WTC11 (cell line): ENCODE measurements around the gene VPS35L. TPM values are rescaled to one million over a fixed set of nuclear protein-coding genes. Genes with fewer than 3 reads are reported as not detected.

Source experiments
- ATAC-seq: fragments of 200-7000 bp; cut with Tn5 transposase; 2 replicates; pipeline ENCODE4 v1.10.0; 2021; ENCODE audit warnings: mild to moderate bottlenecking, moderate library complexity
- CTCF ChIA-PET: fragments of 300-600 bp; sonication (Branson Sonifier 250); formaldehyde crosslinking; loops from one replicate; lab custom pipeline; 2021; ENCODE audit warnings: antibody characterized with exemption; lab: Charles Lee
- POLR2A ChIA-PET: fragments of 350-600 bp; sonication (Branson Sonifier 250); formaldehyde crosslinking; loops from one replicate; lab custom pipeline; 2021; ENCODE audit warnings: antibody characterized with exemption; lab: Charles Lee
- DNase-seq: peaks from one replicate; pipeline ENCODE4 v3.0.0; 2021; ENCODE audit warnings: low spot score
- H3K27ac Mint-ChIP-seq: 2 replicates; pipeline ENCODE4 v1.8.0; 2021; ENCODE audit warnings: mixed read lengths
- H3K27me3 Mint-ChIP-seq: 2 replicates; pipeline ENCODE4 v1.8.0; 2021; ENCODE audit warnings: low read depth, mild to moderate bottlenecking, moderate library complexity, mixed read lengths
- H3K36me3 Mint-ChIP-seq: 2 replicates; pipeline ENCODE4 v1.8.0; 2021; ENCODE audit warnings: mixed read lengths
- H3K4me1 Mint-ChIP-seq: 2 replicates; pipeline ENCODE4 v1.8.0; 2022; ENCODE audit warnings: mixed read lengths
- H3K4me3 Mint-ChIP-seq: 2 replicates; pipeline ENCODE4 v1.8.0; 2021; ENCODE audit warnings: mild to moderate bottlenecking, moderate library complexity, mixed read lengths
- H3K9me3 Mint-ChIP-seq: 2 replicates; pipeline ENCODE4 v1.8.0; 2021; ENCODE audit warnings: mixed read lengths
- ARID4B ChIP-seq: sonication (generic); formaldehyde crosslinking; IDR thresholded peaks from 2 replicates; pipeline ENCODE4 v1.8.0; 2023; ENCODE audit warnings: missing genetic modification reagents, mild to moderate bottlenecking, borderline replicate concordance
- CBFB ChIP-seq: sonication (generic); formaldehyde crosslinking; IDR thresholded peaks from 2 replicates; pipeline ENCODE4 v1.8.1; 2022; ENCODE audit warnings: mild to moderate bottlenecking, low read depth, missing genetic modification reagents
- E2F1 ChIP-seq: sonication (generic); formaldehyde crosslinking; IDR thresholded peaks from 2 replicates; pipeline ENCODE4 v1.8.0; 2022; ENCODE audit warnings: mild to moderate bottlenecking, missing genetic modification reagents
- E2F5 ChIP-seq: sonication (generic); formaldehyde crosslinking; IDR thresholded peaks from 2 replicates; pipeline ENCODE4 v1.8.1; 2022; ENCODE audit warnings: mild to moderate bottlenecking, moderate library complexity, missing genetic modification reagents
- ERG ChIP-seq: fragments of 250-450 bp; sonication (Bioruptor Pico); IDR thresholded peaks from 2 replicates; pipeline ENCODE4 v1.8.0; 2021; ENCODE audit warnings: mild to moderate bottlenecking
- GRHL2 ChIP-seq: fragments of 250-450 bp; sonication (Bioruptor Pico); IDR thresholded peaks from 2 replicates; pipeline ENCODE4 v1.8.0; 2022; ENCODE audit warnings: mild to moderate bottlenecking, moderate library complexity; ENCODE audit not compliant: insufficient replicate concordance, severe bottlenecking
- HMGA2 ChIP-seq: fragments of 250-450 bp; sonication (Bioruptor Pico); IDR thresholded peaks from 2 replicates; pipeline ENCODE4 v1.4.0; 2021; ENCODE audit warnings: mild to moderate bottlenecking, moderate library complexity
- MAX ChIP-seq: sonication (generic); formaldehyde crosslinking; IDR thresholded peaks from 2 replicates; pipeline ENCODE4 v1.8.0; 2022; ENCODE audit warnings: mild to moderate bottlenecking, missing genetic modification reagents
- NR1H2 ChIP-seq: sonication (generic); formaldehyde crosslinking; IDR thresholded peaks from 2 replicates; pipeline ENCODE4 v1.9.0; 2021; ENCODE audit warnings: mild to moderate bottlenecking, moderate library complexity, missing genetic modification reagents
- NR3C1 ChIP-seq: sonication (generic); formaldehyde crosslinking; conservative IDR thresholded peaks from 2 replicates; pipeline ENCODE4 v1.8.1; 2023; ENCODE audit warnings: low read depth, mild to moderate bottlenecking, missing genetic modification reagents
- PREB ChIP-seq: sonication (generic); formaldehyde crosslinking; IDR thresholded peaks from 2 replicates; pipeline ENCODE4 v1.8.1; 2022; ENCODE audit warnings: mild to moderate bottlenecking, missing genetic modification reagents, moderate library complexity, borderline replicate concordance
- RORB ChIP-seq: fragments of 250-450 bp; sonication (Bioruptor Pico); IDR thresholded peaks from 2 replicates; pipeline ENCODE4 v1.9.0; 2021; ENCODE audit warnings: mild to moderate bottlenecking
- SMAD3 ChIP-seq: sonication (generic); formaldehyde crosslinking; IDR thresholded peaks from 2 replicates; pipeline ENCODE4 v1.8.0; 2022; ENCODE audit warnings: missing genetic modification reagents, mild to moderate bottlenecking, borderline replicate concordance
- SOX15 ChIP-seq: fragments of 250-450 bp; sonication (Bioruptor Pico); IDR thresholded peaks from 2 replicates; pipeline ENCODE4 v1.9.0; 2021; ENCODE audit warnings: mild to moderate bottlenecking
- USF2 ChIP-seq: sonication (generic); formaldehyde crosslinking; IDR thresholded peaks from 2 replicates; pipeline ENCODE4 v1.8.1; 2023; ENCODE audit warnings: mild to moderate bottlenecking, missing genetic modification reagents, moderate library complexity
- ZNF396 ChIP-seq: fragments of 250-450 bp; sonication (Bioruptor Pico); IDR thresholded peaks from 2 replicates; pipeline ENCODE4 v1.8.0; 2021; ENCODE audit warnings: mild to moderate bottlenecking, moderate library complexity, borderline replicate concordance
- ZNF416 ChIP-seq: fragments of 250-450 bp; sonication (Bioruptor Pico); IDR thresholded peaks from 2 replicates; pipeline ENCODE4 v1.9.0; 2021; ENCODE audit warnings: mild to moderate bottlenecking, inconsistent platforms
- total RNA-seq: library from RNA; stranded (reverse); gene quantifications from 3 replicates; pipeline ENCODE4 v1.2.3, GENCODE V29; 2021

VPS35L gene
- total RNA-seq, 1 experiment from 2014 or later, result 59.7 TPM

GRCh38 chr16:19560078-19560477 is 4.6 kb downstream of the VPS35L start:
- H3K27me3 Mint-ChIP-seq, result no peaks in the 10 kb centered on the region
- peaks cover 19% of the 10 kb centered on the region for H3K9me3 Mint-ChIP-seq
- CTCF ChIA-PET, result interaction anchor here (0.7 to 0.9 kb wide), 4 partner anchors 24 to 192 kb away, joined by 3 to 5 read pairs (median 3); no protein-coding TSS in a partner anchor
- DNase-seq, result no peak
- H3K36me3 Mint-ChIP-seq, result peaks cover 24% of the 10 kb centered on the region
- H3K4me1 Mint-ChIP-seq, result peaks cover 14% of the 10 kb centered on the region
- POLR2A ChIA-PET, result no interaction called here
- no peak for TF ChIP-seq ZNF416
- no peak for TF ChIP-seq ARID4B (CRISPR knock-in tag)
- TF ChIP-seq SOX15 (CRISPR knock-in tag), result no peak
- no peak for TF ChIP-seq PREB (CRISPR knock-in tag)
- no peak for TF ChIP-seq NR1H2
- TF ChIP-seq RORB (CRISPR knock-in tag), result no peak
- TF ChIP-seq SMAD3 (CRISPR knock-in tag), result no peak
- no peak for TF ChIP-seq USF2 (CRISPR knock-in tag)
- no peak for TF ChIP-seq E2F5 (CRISPR knock-in tag)
- TF ChIP-seq ERG (CRISPR knock-in tag), result no peak
- TF ChIP-seq ZNF396 (CRISPR knock-in tag), result no peak
- no peak for TF ChIP-seq NR3C1
- TF ChIP-seq GRHL2 (CRISPR knock-in tag), result no peak
- no peak for ATAC-seq
- no peak overlapping the region for H3K4me3 Mint-ChIP-seq
- no peak overlapping the region for H3K27ac Mint-ChIP-seq

GRCh38 chr16:19563377-19563776 is 7.9 kb downstream of the VPS35L start:
- Mint-ChIP-seq H3K27ac (no peak overlapping the region), H3K36me3 (peaks cover 37% of the 10 kb centered on the region), H3K27me3 (no peaks in the 10 kb centered on the region), H3K9me3 (peaks cover 19% of the 10 kb centered on the region), H3K4me3 (no peak overlapping the region), H3K4me1 (peaks cover 6% of the 10 kb centered on the region)
- DNase-seq, result no peak
- TF ChIP-seq E2F1 (CRISPR knock-in tag) (no peak), MAX (CRISPR knock-in tag) (no peak), HMGA2 (CRISPR knock-in tag) (no peak), ZNF416 (no peak), CBFB (no peak)
- ChIA-PET POLR2A (no interaction called here), CTCF (interaction anchor here (3.5 kb wide), 1 partner anchor 20 kb away, joined by 20 read pairs; no protein-coding TSS in a partner anchor)
- ATAC-seq, result no peak
